ENCODE results near the gene PPM1B. TPM values are rescaled to one million over a fixed set of nuclear protein-coding genes. Genes with fewer than 3 reads are reported as not detected.

PPM1B gene
- total and polyA plus RNA-seq, 2 donors (not counting 1 experiment from before 2014, with no cell fraction given): 15.3 to 81.4 TPM

DNA sequence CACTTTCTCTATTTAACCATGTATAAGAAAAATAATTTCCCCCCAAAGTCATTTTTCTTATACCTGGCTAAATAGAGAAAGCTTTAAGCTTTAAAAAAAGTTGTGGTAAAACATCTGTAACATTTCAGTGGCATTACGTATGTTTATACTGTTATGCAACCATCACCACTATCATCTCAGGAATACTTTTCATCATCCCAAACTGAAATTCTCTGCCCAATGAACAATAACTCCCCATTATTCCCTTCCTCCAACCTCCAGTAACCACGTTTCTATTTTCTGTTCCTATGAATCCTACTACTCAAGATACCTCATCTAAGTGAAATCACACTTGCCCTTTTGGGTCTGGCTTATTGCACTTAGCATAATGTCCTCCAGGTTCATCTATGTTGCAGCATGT, 104.9 kb downstream of the PPM1B start:
- ATAC-seq (ENCODE audit: low read depth): no peak
- WGBS (ENCODE audit: insufficient coverage): 75% methylated on average over 1 of the region's 2 CpGs
- TF ChIP-seq EZH2 (IDR thresholded peaks at IDR 0.05; ENCODE audit: borderline replicate concordance, insufficient read depth, low read depth, low read length, poor library complexity, severe bottlenecking): no peak
- TF ChIP-seq, protein P1, sequence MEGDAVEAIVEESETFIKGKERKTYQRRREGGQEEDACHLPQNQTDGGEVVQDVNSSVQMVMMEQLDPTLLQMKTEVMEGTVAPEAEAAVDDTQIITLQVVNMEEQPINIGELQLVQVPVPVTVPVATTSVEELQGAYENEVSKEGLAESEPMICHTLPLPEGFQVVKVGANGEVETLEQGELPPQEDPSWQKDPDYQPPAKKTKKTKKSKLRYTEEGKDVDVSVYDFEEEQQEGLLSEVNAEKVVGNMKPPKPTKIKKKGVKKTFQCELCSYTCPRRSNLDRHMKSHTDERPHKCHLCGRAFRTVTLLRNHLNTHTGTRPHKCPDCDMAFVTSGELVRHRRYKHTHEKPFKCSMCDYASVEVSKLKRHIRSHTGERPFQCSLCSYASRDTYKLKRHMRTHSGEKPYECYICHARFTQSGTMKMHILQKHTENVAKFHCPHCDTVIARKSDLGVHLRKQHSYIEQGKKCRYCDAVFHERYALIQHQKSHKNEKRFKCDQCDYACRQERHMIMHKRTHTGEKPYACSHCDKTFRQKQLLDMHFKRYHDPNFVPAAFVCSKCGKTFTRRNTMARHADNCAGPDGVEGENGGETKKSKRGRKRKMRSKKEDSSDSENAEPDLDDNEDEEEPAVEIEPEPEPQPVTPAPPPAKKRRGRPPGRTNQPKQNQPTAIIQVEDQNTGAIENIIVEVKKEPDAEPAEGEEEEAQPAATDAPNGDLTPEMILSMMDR (IDR thresholded peaks at IDR 0.05): no peak
- H3K9me3 ChIP-seq (ENCODE audit: control extremely low read depth in 1 of 3, control insufficient read depth in 2 of 3, insufficient read depth in 1 of 3, low read length in 2 of 3): peaks cover 0 to 6% (median 0%) of the 10 kb centered on the region in 3 donors
- no peaks in the 10 kb centered on the region for H3K79me2 ChIP-seq (ENCODE audit: control insufficient read depth, insufficient read depth, low read length)
- H3K4me1 ChIP-seq (ENCODE audit: control insufficient read depth in 2 of 2, insufficient read depth in 2 of 2, low read length in 2 of 2): no peaks in the 10 kb centered on the region
- DNase-seq: no peak
- ChIA-PET POLR2A (no interaction called here), CTCF (interaction anchor here (1.0 to 1.1 kb wide), 2 partner anchors 18 to 22 kb away, joined by 3 read pairs; no protein-coding TSS in a partner anchor)
- H3K4me2 ChIP-seq (replicated peaks; ENCODE audit: low read depth, low read length, poor library complexity, severe bottlenecking): no peak overlapping the region
- H2AFZ ChIP-seq (ENCODE audit: insufficient read depth, low read depth, low read length, poor library complexity, severe bottlenecking): no peak overlapping the region
- intact Hi-C loops (cut with micrococcal nuclease): no loop called here
- Mint-ChIP-seq H3K4me3 (no peak overlapping the region), H3K9me3 (ENCODE audit: insufficient read depth) (peaks cover 1% of the 10 kb centered on the region), H3K4me1 (no peaks in the 10 kb centered on the region), H3K27me3 (no peaks in the 10 kb centered on the region), H3K27ac (no peak overlapping the region)
- no peak overlapping the region for H3K27ac ChIP-seq (ENCODE audit: low read length in 2 of 2)
- no peaks in the 10 kb centered on the region for H3K36me3 ChIP-seq (replicated peaks in 1 of 2; ENCODE audit: control extremely low read depth in 1 of 2, control insufficient read depth in 1 of 2, extremely low read depth in 1 of 2, insufficient read depth in 2 of 2, low read length in 1 of 2)
- no peaks in the 10 kb centered on the region for H4K20me1 ChIP-seq (ENCODE audit: control insufficient read depth, insufficient read depth, low read length, poor library complexity, severe bottlenecking)
- H3K9ac ChIP-seq (ENCODE audit: low read length): no peak overlapping the region
- peaks cover 0 to 2% (median 0%) of the 10 kb centered on the region in 4 experiments for H3K27me3 ChIP-seq (replicated peaks in 1 of 4; ENCODE audit: control extremely low read depth in 1 of 4, control insufficient read depth in 3 of 4, insufficient read depth in 4 of 4, low read length in 3 of 4)
- H3K4me3 ChIP-seq (ENCODE audit: control extremely low read depth in 1 of 5, extremely low read depth in 1 of 5, insufficient read depth in 1 of 5, low read depth in 2 of 5, low read length in 4 of 5): no peak overlapping the region

DNA sequence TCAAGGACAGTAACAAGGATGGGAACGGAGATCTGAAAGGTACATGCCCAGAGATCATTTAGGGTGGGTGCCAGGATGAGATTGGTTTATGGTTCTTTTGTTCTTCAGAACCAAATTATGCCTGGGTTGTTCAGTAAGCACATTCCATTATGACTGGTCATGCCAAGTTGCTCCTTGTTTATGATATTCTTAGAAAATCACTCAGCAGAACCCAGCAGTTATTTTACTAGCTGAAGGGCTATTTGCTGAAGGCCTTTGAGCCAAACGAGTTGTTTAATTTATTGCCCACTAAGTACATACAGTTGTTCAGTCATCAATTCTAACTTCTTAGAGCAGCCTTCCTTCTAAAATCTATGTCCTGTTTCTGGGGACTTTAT, 107.2 kb downstream of the PPM1B start:
- ATAC-seq (ENCODE audit: low read depth) (no peak), DNase-seq (no peak)
- peaks cover 4% of the 10 kb centered on the region for H3K27me3 Mint-ChIP-seq
- Histone ChIP-seq H3K4me2 (replicated peaks; ENCODE audit: low read depth, low read length, poor library complexity, severe bottlenecking) (no peak overlapping the region), H3K79me2 (ENCODE audit: control insufficient read depth, insufficient read depth, low read length) (no peaks in the 10 kb centered on the region), H4K20me1 (ENCODE audit: control insufficient read depth, insufficient read depth, low read length, poor library complexity, severe bottlenecking) (no peaks in the 10 kb centered on the region), H3K9ac (ENCODE audit: low read length) (no peak overlapping the region), H3K27ac (ENCODE audit: low read length in 2 of 2) (no peak overlapping the region), H3K36me3 (replicated peaks in 1 of 2; ENCODE audit: control extremely low read depth in 1 of 2, control insufficient read depth in 1 of 2, extremely low read depth in 1 of 2, insufficient read depth in 2 of 2, low read length in 1 of 2) (no peaks in the 10 kb centered on the region), H3K4me1 (ENCODE audit: control insufficient read depth in 2 of 2, insufficient read depth in 2 of 2, low read length in 2 of 2) (no peaks in the 10 kb centered on the region), H3K9me3 (ENCODE audit: control extremely low read depth in 1 of 3, control insufficient read depth in 2 of 3, insufficient read depth in 1 of 3, low read length in 2 of 3) (peaks cover 0 to 5% (median 0%) of the 10 kb centered on the region in 3 donors), H2AFZ (ENCODE audit: insufficient read depth, low read depth, low read length, poor library complexity, severe bottlenecking) (no peak overlapping the region), H3K27me3 (replicated peaks in 1 of 4; ENCODE audit: control extremely low read depth in 1 of 4, control insufficient read depth in 3 of 4, insufficient read depth in 4 of 4, low read length in 3 of 4) (peaks cover 0 to 2% (median 0%) of the 10 kb centered on the region in 4 experiments), H3K4me3 (ENCODE audit: control extremely low read depth in 1 of 5, extremely low read depth in 1 of 5, insufficient read depth in 1 of 5, low read depth in 2 of 5, low read length in 4 of 5) (no peak overlapping the region)
- WGBS (ENCODE audit: insufficient coverage): 80% methylated on average over 1 of the region's 2 CpGs
- H3K4me1 Mint-ChIP-seq: no peaks in the 10 kb centered on the region
- CTCF ChIA-PET: no interaction called here
- intact Hi-C loops (cut with micrococcal nuclease): no loop called here
- no peak overlapping the region for H3K27ac Mint-ChIP-seq
- H3K4me3 Mint-ChIP-seq: no peak overlapping the region
- no peaks in the 10 kb centered on the region for H3K9me3 Mint-ChIP-seq (ENCODE audit: insufficient read depth)
- no peak for TF ChIP-seq EZH2 (IDR thresholded peaks at IDR 0.05; ENCODE audit: borderline replicate concordance, insufficient read depth, low read depth, low read length, poor library complexity, severe bottlenecking)
- TF ChIP-seq, protein P1 (IDR thresholded peaks at IDR 0.05): no peak
- POLR2A ChIA-PET: no interaction called here
